NCI-H2171 treated with DMSO at 0.1 percent for 48 hours (cell line): ENCODE measurements around the gene YTHDF1.
A peak's percentile ranks its signal among the peaks of the same experiment; 100 is the strongest.

Source experiments
- DNase-seq: peaks from one replicate; lab custom pipeline; 2025; lab: John Stamatoyannopoulos, UW

The YTHDF1 gene

DNA sequence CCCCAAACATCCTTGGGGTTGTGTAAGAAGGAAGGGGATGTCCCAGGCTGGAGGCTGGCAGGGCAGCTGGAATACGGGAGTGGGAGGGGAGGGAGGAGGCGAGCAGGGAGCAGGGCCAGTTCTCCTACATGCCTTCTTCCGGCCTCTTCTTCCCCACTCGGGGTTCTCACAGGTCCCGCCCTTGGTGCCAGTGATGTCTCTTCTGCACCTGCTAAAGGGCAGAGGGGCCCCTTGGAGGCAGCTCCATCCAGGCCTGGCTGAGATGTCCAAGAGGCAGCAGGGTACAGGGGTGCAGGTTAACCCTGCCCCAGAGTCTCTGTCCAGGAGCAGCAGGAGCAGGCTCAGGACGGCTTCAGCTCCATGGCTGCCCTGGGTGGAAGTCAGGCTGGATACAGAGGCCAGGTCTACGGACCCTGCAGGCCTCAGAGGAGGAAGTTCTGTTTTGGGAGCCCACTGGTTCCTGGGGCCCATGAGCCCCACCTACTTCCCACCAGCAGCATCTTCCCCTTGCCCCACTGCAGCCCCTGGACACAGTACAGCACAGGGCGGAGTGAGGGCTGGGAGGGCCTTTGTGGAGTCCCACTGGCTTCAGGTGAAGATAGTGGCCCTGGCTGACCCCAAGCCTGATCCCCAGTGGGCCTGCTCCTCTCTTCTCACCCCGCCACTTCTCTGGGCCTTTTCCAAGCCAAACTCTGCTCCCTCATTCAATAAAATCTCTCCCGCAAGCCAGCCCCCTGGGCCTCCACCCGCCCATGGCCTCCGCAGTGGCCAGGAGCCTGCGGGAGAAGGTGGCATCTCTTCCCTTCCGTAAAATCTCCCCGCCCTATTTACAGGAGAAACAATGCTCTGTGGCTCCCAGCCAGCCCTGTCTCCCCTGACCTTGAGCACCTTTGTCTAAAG, 60.4 kb downstream of the YTHDF1 start:
- no peak for DNase-seq

DNA sequence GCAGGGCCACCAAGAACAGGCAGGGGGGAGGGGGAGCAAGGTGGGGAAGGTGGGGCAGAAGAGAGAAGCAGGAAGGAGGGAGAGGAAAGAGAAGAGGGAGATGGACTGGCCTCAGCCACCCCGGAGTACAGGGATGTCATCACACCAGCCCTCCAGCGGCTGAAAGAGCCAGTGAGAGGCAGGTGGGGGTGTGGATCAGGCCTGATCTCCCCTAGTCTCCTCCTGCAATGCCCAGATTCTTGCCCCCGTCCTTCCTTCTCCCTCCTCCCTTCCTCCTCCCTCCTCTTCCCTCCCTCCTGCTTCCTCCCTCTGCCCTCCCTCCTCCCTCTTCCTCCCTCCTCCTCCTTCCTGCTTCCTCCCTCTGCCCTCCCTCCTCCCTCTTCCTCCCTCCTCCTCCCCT, 61.5 kb downstream of the YTHDF1 start:
- DNase-seq: no peak

DNA sequence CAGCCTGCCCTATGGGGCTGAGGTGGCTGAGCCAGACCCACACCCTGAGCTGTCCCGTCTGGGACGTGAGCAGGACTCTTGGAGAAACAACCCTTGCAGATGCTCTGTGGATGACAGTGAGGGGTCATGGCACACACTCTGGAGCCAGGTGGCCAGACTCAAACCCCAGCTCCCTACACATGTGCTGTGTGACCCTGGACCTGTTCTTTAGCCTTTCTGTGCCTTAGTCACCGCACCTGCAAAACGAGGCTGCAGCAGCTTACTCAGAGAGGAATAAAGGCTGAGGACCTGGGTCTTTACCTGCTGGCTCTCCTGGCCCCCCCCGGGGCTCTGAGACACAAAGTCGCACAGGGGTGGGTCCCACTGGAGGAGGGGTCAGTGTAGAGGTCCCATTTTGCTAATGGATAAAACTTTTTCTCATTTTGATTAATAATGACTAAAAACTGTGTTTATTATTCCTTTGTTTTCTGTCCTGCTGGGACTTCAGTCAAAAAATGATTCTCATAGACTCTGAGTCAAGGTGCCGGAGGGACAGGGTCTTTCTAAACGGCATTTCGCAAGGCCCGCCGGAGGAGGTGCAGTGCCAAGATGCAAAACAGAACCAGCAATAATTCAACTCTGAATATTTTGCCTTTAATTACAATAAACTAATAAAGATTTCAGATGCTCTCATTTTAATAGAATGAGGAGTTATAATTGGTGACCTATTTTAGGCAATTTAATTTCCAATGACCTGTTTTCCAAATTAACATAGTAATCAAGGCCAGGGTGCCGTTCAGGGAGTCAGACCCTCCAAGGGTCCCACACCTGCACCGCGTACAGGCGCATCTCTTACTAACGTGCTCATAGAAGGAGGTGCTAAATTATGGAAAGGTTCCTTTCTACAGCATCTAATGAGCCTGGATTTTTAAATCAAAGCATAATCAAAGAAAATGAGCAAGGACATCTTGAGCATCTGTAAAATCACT, 62.4 kb downstream of the YTHDF1 start:
- no peak for DNase-seq

DNA sequence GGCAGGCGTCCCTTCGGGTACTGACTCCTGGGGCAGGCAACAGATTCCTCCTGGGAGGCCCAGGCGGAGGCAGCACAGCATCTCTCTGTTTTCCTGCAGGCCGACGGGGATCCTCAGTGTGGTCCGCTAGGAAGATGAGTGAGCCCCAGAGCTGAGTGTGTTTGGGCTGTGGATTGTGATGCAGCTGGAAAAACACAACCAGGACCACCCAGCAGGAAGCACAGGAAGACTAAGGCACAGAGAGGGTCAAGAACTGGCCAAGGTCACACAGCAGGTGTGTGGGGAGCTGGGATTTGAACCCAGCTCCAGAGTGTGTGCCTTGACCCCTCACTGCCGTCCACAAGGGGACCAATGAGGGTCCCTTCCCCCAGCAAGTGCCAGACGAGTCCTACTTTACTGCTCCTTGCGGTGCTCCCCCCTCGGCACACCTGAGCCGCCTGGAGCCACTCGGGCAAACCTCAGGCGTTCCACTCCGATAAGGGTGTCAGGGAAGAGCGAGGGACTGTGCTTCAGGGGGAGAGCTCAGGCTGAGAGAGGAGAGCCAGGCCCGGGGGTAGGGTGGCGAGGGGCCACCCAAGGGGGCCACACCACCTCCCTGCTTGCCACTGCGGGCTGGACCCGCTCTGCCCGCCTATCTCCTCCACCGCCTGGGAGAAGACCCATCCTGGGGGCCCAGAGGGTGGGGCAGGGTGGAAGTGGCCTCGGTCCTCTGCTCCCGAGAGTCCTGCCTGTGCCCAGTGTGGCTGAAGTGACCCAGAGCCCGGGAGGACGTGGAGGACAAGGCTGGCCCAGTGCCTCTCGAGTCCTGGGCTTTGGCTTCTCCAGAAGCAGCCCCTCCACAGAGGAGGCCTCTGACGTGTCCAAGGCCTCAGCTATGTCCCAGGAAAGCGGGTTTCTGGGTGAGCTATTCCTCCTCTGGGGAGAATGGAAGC, 63.3 kb downstream of the YTHDF1 start:
- DNase-seq: no peak

DNA sequence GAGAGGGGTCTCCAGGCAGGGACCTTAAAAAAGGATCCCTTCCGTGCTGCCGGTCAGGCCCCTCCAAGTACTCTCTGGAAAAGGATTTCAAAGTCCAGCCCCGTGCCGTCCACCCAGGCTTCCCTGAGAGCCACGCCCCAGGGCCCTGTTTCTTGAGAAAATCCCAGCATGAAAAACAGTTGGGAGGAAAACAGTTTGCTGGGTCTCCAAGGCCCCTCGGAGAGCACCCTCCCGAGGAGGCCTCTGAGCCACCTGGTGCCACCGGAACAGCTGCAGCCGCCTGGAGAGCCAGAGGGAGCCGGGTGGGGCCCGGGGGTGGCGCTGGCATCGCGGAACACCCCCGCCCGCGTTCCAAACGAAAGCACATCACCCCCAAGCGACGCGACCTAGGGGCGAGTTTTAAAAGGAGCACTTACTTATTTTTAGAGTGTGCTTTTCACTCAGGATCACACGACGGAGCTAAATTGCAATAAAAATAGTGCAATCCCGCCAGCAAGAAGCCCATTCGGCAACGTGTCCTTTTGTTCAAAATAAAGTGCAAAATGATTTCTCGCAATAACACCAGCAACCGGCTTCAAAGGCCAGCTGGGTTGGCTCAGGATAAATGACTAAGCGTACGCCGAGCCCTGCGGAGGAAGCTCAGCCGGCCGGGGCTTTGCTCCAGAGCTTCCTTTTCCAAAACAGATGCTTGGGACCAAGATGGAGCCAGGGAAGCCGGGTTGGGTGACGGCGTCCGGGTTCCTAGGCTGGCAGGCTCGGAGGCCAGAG, 64.2 kb downstream of the YTHDF1 start:
- peak; percentile 84 for DNase-seq

DNA sequence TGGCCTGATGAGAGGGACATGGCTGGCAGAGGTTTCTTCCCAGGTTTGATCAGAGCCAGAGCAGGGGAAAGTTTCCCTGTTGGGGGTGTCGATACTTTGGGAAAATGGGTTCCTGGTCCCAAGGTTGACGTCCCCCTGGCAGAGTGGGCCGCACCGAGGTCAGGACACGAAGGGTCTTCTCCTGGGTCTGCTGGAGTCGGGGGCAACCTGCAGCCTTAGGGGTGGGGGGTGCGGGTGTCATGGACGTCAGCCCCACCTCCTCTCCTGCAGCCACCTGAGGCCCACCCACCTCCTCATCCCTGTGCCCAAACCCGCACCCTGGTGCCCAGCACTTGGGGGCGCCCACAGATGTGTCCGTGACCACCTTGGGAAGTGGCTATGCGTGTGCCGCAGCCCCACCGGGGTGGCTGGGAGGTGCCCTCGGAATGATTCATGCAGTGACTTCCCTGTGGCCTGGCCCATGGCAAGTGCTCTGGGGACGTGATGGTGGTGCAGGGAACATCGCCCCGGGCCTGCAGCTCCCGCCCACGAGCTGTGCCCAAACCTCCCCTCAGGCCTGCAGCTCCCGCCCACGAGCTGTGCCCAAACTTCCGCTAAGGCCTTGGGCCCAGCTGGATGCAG, 64.9 kb downstream of the YTHDF1 start:
- DNase-seq: peak; percentile 53

DNA sequence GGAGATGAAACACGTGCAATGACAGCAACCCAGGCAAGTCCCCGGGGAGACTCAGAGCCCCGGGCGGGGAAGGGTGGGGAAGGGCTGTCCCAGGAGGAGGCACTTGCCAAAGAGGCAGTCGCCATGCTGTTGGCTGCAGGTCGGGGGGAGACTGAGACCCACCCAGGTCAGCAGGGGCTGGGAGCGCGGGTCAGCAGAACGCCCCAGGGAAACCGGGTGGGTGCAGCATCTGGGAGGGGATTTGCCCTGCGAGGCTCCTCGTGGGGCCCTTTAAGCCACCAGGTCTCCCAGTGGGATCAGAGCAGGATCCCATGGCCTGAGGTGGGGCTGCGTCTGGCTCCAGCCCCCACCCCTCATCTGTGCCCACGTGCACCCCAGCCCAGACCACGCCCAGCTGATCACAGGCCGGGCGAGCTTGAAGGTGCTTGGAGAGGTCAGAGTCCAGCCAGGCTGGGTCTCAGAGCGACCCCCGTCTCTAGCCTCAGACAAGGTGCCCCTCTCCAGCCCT, 65.5 kb downstream of the YTHDF1 start:
- DNase-seq: no peak

DNA sequence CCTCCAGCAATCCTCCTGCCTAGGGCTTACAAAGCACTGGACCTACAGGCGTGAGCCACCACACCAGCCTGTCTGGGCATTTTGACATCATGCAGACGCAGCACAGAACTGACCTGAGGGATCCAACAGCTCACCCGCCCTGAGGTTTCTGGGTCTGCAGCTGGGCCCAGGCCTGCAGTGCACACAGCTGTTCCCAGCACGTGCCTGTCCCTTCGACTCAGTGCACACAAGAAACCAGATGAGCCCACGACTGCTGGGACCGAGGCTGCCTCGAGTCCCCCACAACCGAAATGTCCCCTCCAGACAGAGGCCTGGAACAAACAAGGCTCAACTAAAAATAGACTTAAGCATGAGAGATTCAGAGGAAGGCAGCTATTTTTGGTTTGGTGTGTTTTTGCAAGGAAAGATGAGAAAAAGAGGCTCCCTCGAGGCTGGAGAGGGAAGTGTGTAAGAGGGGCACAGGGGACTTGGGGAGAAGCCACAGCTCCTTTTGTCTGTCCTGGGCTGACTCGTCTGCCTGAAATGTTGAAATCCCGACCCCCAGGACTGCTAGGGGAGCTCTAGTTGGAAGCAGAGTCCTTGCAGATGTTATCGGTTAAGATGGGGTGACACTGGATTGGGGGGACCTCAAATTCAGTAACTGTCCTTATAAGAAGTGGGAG, 66.3 kb downstream of the YTHDF1 start:
- no peak for DNase-seq

DNA sequence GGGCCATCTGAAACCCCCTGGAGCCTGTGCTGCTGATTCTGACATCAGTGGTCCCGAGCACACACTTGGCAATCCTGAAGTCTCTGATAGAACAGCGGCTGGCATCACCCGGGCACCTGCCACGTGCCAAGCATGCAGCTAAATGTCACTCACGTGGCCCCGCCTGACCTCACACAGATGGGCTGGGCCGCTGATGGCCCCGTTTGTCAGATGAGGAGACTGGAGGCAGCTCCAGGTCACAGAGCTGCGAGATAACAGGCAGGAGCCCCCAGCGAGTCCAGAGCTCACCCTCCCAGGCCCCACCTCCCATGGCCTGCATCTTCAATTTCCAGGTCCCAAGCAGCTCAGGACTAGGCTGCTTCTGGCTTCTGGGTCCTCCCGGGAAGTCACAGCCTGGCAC, 67.2 kb downstream of the YTHDF1 start:
- no peak for DNase-seq

DNA sequence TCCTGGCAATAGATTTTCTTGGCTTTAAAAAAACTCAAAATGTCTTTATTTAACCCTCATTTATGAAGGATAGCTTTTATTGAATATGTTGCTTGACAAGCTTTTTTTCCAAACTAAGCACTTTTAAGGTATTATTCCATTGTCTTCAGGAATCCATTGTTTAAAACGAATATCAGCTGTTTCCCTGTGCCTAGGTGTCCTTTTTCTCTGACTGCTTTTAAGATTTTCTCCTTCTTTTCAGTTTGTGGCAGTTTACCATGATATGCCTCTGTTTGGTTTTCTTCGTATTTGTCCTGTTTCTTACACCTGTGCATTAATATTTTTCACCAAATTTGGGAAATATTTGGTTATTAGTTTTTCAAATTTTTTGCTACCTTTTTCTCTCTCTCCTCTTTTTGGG, 68.4 kb downstream of the YTHDF1 start:
- DNase-seq: peak; percentile 9
